Measurements from ENCODE around the gene WDTC1. TPM values are rescaled to one million over a fixed set of nuclear protein-coding genes. Genes with fewer than 3 reads are reported as not detected.

Gene WDTC1
- total RNA-seq, 1 experiment from 2014 or later = 19.0 TPM

DNA sequence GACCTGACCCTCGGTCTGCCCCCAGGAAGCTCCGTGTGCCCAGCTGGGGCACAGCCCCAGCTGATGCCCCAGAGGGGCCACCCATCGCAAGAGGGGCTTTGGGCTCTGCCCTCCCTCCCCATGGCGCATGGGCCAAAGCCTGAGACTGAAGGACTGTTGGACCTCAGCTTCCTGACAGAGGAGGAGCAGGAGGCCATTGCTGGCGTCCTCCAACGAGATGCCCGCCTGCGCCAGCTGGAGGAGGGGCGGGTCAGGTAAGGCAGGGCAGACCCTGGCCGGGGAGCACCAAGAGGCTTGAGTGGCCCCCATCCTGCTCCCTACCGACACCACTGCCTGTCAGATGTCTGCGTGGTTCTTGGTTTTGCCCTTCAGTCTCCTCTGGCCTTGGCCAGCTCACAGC lies 110.8 kb downstream of the WDTC1 start:
- Histone ChIP-seq H3K9me3 (ENCODE audit: control insufficient read depth, low read depth, low read length) (no peaks in the 10 kb centered on the region), H3K56ac (ENCODE audit: insufficient read length, low read depth, low read length) (no peak overlapping the region), H3K23me2 (ENCODE audit: insufficient read length, low read depth, low read length, poor library complexity, severe bottlenecking) (peaks cover 15% of the 10 kb centered on the region), H2BK12ac (ENCODE audit: insufficient read length, low read depth, low read length) (no peak overlapping the region), H3T11ph (ENCODE audit: low read length) (no peak overlapping the region), H4K91ac (ENCODE audit: insufficient read length, low read depth, low read length) (no peak overlapping the region), H3K79me2 (ENCODE audit: insufficient read depth, low read length) (no peaks in the 10 kb centered on the region; the same call in 1 of the 2 replicates), H4K8ac (replicated peaks; ENCODE audit: insufficient read length, low read depth, low read length) (no peak overlapping the region), H3K18ac (ENCODE audit: insufficient read length, low read depth, low read length) (no peak overlapping the region), H3K14ac (ENCODE audit: insufficient read depth, low read length) (no peak overlapping the region; the same call in 1 of the 2 replicates), H3K27me3 (ENCODE audit: insufficient read depth, low read length) (no peaks in the 10 kb centered on the region), H3K4me1 (ENCODE audit: insufficient read depth, low read length) (no peaks in the 10 kb centered on the region; the same call in 1 of the 2 replicates), H2AFZ (ENCODE audit: low read length) (no peak overlapping the region), H2BK20ac (ENCODE audit: low read depth, low read length, poor library complexity, severe bottlenecking) (no peak overlapping the region), H3K4ac (ENCODE audit: low read depth, low read length) (no peak overlapping the region), H4K5ac (ENCODE audit: insufficient read length, low read depth, low read length) (no peak overlapping the region), H3K23ac (ENCODE audit: insufficient read length, low read depth, low read length) (no peak overlapping the region), H2AK5ac (ENCODE audit: insufficient read length, low read length) (no peak overlapping the region), H3K79me1 (ENCODE audit: insufficient read depth, low read depth, low read length, poor library complexity, severe bottlenecking) (no peaks in the 10 kb centered on the region), H3K4me2 (ENCODE audit: insufficient read depth, insufficient read length, low read length) (no peak overlapping the region), H2BK15ac (ENCODE audit: low read depth, low read length) (no peak overlapping the region), H4K20me1 (ENCODE audit: control insufficient read depth, insufficient read depth, insufficient read length) (peaks cover 4% of the 10 kb centered on the region), H3K27ac (ENCODE audit: insufficient read length, low read depth, low read length) (no peak overlapping the region), H2BK120ac (ENCODE audit: low read depth, low read length, poor library complexity, severe bottlenecking) (no peak overlapping the region), H3K9ac (ENCODE audit: extremely low read depth, insufficient read length, low read length) (no peak overlapping the region), H2BK5ac (ENCODE audit: insufficient read length, low read length) (no peak overlapping the region)
- H3K9me3 Mint-ChIP-seq = no peaks in the 10 kb centered on the region
- H3K27me3 Mint-ChIP-seq (ENCODE audit: low read depth) = peaks cover 8% of the 10 kb centered on the region
- no peak for DNase-seq
- peaks cover 5 to 18% (median 12%) of the 10 kb centered on the region in 3 experiments; a peak in 5 of 7 replicates for H3K36me3 Mint-ChIP-seq (ENCODE audit: insufficient read depth in 1 of 3, low read depth in 3 of 3)
- no CpG with 5 or more reads among the region's 12 CpGs for WGBS (ENCODE audit: extremely low coverage, insufficient read length, low lambda C conversion rate)
- H3K4me1 Mint-ChIP-seq = peaks cover 34 to 38% of the 10 kb centered on the region in 2 experiments
- H3K27ac Mint-ChIP-seq = no peak overlapping the region
- H3K4me3 Mint-ChIP-seq = no peak overlapping the region
- TF ChIP-seq, protein P1, sequence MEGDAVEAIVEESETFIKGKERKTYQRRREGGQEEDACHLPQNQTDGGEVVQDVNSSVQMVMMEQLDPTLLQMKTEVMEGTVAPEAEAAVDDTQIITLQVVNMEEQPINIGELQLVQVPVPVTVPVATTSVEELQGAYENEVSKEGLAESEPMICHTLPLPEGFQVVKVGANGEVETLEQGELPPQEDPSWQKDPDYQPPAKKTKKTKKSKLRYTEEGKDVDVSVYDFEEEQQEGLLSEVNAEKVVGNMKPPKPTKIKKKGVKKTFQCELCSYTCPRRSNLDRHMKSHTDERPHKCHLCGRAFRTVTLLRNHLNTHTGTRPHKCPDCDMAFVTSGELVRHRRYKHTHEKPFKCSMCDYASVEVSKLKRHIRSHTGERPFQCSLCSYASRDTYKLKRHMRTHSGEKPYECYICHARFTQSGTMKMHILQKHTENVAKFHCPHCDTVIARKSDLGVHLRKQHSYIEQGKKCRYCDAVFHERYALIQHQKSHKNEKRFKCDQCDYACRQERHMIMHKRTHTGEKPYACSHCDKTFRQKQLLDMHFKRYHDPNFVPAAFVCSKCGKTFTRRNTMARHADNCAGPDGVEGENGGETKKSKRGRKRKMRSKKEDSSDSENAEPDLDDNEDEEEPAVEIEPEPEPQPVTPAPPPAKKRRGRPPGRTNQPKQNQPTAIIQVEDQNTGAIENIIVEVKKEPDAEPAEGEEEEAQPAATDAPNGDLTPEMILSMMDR (conservative IDR thresholded peaks at IDR 0.05) = no peak
